ENCODE data around the gene KATNAL1.

KATNAL1 gene

DNA sequence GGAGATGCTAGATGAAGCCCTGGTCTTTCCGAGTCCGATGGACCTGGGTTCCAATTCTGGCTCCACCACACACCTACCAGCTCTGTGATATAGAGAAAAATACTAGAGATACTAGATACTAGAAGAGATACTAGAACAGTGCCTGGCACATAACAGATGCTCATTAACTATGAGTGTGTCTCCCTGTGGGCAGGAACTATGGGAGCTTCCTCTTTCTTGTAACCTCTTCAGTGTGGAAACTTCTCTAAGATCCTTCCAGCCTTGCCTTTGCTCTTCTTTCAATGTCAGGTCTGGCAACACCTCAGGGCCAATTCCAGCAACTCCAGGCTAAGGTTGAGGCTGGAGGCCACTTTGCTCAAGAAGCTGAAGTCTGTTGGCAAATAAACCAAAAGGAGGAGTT is 143.9 kb downstream of the KATNAL1 start:
- DNase-seq (ENCODE audit: low read depth): no peak

- no peak for DNase-seq (ENCODE audit: low read depth)
Observed at GRCh38 chr13:30159446-30159839, 147.9 kb downstream of the KATNAL1 start.

DNA sequence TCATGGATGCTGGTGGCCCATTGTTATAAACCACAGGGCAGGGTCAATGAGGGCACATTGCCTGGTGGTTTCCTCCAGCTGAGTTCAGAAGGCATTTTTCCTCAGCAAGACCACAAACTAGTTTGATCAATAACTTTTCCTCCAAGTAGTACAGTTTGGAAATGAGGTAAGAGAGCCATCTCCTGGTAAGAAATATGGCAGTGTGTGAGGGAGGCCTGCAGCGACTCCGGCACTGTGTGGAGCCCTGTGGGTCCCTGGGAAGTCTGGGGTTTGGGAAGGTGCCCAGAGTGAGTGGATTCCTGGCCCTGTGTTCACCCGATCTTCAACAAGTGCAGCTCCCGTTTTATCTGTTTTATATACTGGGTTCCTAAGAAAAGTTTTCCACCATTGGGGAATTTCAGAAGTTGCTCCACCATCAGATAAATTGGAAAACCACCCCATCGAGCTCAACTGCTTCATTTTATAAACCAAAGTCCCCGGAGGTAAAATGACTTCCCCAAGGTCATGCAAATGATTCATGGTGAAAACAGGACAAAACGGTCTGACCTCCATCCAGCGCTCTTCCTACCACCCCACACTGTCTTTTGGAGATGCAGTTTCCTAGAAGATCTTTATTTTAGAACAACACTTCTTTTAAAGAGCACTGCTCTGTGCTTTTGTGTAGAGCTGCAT is 148.4 kb downstream of the KATNAL1 start:
- DNase-seq (ENCODE audit: low read depth): no peak

GRCh38 chr13:30157616-30157993 is 149.7 kb downstream of the KATNAL1 start:
- no peak for DNase-seq (ENCODE audit: low read depth)

GRCh38 chr13:30156826-30157615 is 150.3 kb downstream of the KATNAL1 start:
- DNase-seq (ENCODE audit: low read depth): no peak

GRCh38 chr13:30156270-30156669 is 151.1 kb downstream of the KATNAL1 start:
- no peak for DNase-seq (ENCODE audit: low read depth)

DNA sequence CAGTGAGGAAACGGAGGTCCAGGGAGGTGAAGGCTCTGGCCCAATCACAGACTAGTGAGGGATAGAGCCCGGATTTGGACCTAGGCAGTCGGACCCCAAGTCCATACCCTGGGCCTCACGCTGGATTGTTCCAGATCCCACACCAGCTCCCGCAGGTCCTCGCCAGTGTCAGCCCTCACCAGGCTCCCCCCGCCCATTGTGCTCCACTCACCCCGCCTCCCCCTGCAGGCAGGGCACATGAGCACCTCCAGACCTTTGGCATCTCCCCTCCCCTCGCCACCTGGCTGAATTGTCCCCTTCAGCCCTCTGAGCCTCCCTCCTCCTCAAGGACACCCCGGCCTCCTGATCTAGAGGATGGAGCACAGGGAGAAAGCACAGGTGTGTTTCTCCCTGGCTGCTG is 152.4 kb downstream of the KATNAL1 start:
- DNase-seq (ENCODE audit: low read depth): no peak

DNA sequence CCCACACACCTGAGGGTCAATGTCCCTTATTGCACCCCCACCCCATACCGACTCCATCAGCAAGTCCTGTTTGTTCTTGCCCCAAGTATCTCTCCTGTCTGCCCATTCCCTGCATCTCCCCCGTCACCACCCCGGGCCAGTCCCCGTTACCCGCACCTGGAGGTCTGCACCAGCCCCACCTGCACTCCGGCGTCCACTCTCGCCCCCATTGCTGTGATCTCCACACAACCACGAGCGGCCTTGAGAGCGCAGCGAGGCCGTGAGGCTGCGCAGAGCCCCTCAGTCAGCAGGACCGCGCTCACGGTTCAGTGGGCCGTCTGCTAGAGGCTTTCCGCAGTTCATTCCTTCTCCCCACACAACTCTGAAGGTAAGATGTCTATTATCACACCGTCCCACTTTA is 152.8 kb downstream of the KATNAL1 start:
- no peak for DNase-seq (ENCODE audit: low read depth)

- DNase-seq (ENCODE audit: low read depth): no peak
Observed at GRCh38 chr13:30153545-30154426, 153.6 kb downstream of the KATNAL1 start.
